GM19239 (cell line): Measurements from ENCODE around the gene BRIP1.
"Not testable (repeated sequence)": the region's sequence is repeated elsewhere in the genome, so short reads cannot be mapped to it uniquely, and the experiment has no call there.

Experiments
- DNase-seq: peaks from one replicate; pipeline ENCODE4 v3.0.0; 2011; ENCODE audit warnings: low spot score; ENCODE audit not compliant: insufficient read length
- FAIRE-seq: peaks from 2 replicates; lab custom pipeline; 2011; peaks lifted over from hg19 to GRCh38; lab: Jason Lieb, UNC

BRIP1 gene

DNA sequence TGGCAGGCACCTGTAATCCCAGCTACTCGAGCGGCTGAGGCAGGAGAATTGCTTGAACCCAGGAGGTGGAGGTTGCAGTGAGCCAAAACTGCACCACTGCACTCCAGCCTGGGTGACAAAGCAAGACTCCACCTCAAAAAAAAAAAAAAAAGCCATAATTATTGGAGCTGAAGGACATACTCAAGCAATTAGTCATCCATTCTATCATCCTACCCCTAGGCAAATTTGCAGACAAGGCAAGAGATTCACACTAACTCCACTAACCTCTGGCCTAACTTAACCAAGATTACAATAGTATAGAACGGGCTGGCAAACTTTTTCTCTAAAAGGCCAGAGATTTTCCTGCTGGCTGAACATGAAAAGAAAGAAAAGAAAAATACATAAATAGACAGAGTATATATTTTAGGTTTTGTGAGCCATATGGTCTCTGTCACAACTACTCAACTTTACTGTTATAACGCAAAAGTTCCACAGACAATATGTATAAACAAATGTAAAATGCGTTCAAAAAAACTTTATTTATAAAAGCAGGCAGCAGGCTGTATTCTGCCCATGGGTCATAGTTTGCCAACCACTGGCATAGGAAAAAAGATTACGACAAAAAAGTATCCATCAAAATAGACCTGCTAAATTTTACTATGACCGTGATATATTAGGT, 29.7 kb downstream of the BRIP1 start:
- no peak for DNase-seq
- FAIRE-seq: no peak

DNA sequence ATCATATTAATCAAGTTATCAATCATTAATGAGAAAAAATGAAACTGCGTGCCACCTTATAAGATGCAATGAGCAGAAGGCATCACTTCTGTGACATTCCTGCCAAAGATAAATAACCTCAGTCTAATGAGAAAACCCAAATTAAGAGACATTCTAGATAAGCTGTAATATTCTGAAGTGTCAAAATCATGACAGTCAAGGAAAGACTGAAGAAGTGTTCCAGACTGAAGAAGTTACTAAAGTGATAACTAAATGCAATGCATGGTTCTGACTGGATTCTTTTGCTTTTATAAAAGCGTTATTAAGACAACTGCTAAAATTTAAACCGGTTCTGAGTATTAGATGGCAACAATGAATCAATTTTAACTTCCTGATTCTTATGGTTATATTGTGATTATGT, 30.9 kb downstream of the BRIP1 start:
- no peak for FAIRE-seq
- DNase-seq: no peak

DNA sequence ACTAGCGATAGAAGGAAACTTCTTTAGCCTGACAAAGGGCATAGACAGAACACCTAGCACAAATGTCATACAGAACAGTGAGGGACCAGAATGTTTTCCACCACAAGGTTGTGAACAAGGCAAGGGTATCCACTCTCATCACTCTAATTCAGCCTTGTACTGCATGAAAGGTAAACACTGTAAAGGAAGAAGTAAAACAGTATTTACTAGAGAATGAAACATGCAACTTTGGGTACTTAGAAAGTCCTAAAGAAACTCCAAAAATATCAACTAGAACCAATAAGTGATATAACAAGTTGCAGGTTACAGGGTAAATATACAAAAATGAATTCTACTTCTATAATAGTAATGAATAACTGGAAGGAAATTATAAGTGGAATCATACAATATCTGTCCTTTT, 32.2 kb downstream of the BRIP1 start:
- no peak for FAIRE-seq
- DNase-seq: no peak

DNA sequence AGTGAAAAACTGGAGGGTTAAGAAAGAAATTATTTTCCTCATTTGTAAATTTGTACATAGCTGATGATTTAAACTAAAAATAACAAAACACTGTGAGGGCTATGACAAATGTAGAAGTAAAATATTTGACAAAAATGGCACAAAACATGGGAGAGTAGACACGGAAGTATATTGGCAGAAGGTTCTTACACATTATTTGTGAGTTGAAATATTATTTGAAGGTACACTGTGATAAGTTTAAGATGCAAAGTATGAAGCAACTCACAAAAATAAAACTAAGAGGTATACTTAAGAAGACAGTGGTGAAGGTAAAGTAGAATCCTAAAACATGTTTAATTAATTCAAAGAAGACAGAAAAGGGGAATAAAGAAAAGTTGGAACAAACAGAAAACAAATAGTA, 34.6 kb downstream of the BRIP1 start:
- DNase-seq: no peak
- no peak for FAIRE-seq

DNA sequence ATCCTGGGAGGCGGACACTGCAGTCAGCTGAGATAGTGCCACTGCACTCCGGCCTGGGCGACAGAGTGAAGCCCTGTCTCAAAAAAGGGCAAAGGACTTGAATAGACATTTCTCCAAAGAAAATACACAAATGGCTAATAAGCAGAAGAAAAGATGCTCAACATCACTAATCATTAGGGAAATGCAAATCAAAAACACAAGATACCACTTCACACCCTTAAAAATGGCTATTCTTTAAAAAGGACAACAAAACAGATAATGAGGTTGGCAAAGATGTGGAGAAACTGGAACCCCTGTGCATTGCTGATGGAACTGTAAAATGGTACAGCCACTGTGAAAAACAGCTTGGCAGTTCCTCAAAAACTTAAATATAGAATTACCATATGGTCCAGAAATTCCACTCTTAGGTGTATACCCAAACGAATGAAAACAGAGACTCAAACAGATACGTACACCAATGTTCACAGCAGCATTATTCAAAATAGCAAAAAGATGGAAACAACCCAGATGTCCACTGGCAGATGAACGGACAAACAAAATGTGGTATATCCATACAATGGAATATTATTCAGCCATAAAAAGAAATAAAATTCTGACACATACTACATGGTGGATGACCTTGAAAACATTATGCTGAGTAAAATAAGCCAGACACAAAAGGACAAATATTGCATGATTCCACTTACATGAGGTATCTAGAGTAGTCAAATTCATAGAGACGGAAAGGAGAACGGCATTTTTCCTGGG, 35.5 kb downstream of the BRIP1 start:
- DNase-seq (no peak), FAIRE-seq (no peak)

DNA sequence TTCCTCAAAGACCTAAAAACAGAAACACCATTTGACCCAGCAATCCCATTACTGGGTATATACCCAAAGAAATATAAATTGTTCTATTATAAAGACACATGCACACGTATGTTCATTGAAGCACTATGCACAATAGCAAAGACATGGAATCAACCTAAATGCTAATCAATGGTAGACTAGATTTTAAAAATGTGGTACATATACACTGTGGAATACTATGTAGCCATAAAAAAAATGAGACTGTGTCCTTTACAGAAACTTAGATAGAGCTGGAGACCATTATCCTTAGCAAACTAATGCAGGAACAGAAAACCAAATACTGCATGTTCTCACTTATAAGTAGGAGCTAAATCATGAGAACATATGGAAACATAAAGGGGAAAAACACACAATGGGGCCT, 36.5 kb downstream of the BRIP1 start:
- DNase-seq, FAIRE-seq: not testable (repeated sequence)

DNA sequence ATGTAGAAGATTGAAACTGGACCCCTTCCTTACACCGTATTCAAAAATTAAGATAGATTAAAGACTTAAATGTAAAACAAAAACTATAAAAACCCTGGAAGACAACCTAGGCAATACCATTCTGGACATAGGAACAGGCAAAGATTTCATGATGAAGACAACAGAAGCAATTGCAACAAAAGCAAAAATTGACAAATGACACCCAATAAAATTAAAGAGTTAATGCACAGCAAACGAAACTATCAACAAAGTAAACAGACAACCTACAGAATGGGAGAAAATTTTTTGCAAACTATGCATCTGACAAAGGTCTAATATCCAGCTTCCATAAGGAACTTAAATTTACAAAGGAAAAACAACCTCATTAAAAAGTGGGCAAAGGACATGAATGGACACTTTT, 37.1 kb downstream of the BRIP1 start:
- FAIRE-seq, DNase-seq: not testable (repeated sequence)

DNA sequence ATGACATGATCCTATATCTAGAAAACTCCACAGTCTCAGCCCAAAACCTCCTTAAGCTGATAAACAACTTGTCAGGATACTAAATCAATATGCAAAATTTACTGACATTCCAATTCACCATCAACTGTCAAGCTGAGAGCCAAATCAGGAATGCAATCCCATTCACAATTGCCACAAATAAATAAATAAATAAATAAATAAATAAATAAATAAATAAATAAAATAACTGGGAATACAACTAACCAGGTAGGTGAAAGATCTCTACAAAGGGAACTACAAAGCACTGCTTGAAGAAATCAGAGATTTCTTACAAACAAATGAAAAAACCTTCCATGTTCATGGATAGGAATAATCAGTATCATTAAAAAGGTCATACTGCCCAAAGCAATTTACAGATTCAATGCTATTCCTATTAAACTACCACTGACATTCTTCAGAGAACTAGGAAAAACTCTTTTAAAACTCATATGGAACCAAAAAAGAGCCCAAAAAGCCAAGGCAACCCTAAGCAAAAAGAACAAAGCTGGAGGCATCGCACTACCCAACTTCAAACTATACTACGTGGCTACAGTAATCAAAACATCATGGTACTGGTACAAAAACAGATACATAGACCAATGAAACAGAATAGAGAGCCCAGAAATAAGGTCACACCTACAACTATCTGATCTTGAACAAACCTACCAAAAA, 37.7 kb downstream of the BRIP1 start:
- DNase-seq: no peak
- FAIRE-seq: no peak

DNA sequence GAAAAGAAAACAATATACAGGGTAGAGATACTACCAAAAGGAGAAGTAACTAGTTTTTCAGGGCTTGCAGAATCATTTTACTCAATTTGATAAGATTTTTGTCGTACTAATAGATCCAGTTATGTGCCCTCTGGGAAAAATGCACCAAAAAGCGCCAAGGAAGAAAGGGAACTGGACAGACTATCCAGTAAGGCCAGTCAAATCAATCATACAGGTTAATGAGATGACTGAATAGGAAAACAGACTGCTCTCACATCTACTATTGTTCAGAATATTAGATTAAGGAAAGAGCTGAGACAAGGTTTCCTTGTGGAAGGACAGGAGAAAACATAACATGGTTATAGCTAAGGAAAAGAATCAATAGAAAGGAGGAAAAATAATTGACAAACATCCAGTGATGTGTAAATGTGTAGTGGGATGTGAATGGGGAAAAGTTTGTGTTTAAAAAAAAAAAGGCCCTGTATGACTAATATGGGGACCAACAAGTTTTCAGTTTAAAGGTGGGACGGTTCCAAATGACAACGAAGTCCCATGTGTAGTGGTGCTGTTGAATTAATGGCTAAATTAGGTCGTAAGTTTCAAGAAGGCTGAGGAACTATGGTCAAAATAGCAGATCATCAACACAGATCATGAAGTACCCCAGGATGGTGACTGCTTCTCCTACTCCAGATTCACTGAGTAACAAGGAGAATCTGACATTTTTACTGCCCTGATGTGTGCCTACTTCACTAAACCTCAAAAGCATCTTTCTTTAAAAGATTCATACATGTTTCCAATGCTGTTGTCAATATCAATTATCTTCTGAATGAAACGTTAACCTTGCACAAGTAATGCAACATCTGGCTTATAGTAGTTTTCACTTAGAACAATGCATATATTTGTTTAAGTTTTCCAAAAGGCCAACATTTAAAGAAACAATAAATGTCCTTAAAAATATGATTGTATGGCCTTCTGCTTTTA, 40.7 kb downstream of the BRIP1 start:
- DNase-seq (no peak), FAIRE-seq (peak; percentile 51)

DNA sequence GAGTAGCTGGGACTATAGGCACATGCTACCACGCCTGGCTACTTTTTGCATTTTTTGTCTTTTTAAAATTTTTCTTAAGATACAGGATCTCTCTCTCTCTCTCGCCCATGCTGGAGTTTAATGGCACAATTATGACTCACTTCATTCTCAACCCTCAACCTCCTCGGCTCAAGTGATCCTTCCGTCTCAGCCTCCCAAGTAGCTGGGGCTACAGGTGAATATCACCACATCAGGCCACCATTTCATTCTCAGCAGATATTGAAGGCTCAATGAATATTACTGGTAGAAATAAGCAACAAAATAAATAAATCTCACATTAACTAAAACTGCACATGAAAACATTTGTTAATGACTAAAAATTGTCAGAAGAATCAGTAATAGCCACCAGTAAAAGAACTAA, 41.7 kb downstream of the BRIP1 start:
- no peak for DNase-seq
- no peak for FAIRE-seq

DNA sequence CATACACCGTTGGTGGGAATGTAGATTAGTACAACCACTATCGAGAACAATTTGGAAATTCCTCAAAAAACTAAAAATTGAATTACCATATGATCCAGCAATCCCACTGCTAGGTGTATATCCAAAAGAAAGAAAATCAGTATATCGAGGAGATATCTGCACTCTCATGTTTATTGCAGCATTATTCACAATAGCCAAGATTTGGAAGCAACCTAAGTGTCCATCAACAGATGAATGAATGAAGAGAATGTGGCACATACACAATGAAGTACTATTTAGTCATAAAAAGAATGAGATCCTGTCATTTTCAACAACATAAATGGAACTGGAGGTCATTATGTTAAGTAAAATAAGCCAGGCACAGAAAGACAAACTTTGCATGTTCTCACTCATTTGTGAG, 44.1 kb downstream of the BRIP1 start:
- not testable (repeated sequence) for FAIRE-seq, DNase-seq

DNA sequence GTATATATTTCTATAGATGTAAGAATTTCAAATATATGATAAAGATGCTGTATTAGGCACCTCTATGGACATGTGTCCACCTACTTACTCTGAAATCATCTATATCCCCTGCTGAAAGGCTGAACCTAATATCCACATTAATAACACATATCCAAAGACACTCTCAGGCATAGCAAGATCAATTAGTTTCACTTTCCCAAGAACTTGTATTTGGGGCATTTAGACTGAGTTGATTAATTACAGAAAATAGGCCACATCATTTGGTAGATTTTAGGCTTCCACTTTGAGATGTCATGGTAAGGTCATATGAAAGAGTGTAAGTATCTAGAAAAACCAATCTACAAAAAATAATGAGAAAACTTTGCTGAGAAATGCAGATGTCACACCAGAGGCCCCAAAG, 45.1 kb downstream of the BRIP1 start:
- FAIRE-seq: no peak

DNA sequence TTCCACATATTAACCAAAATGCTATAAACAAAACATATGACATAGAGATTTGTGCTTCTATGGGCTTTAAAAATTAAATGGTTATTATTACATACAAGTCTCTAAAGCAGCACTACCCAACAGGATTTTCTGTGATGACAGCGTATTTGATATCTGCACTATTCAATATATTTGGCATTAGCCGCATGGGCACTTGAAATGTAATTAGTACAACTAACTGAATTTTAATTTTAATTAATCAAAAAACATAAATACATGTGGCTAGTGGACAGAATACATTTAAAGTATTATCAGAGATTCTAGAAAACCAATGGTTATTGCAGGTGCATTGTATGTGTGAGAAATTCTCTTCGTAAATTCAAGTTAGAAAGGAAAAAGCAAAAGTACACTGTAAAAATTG, 45.9 kb downstream of the BRIP1 start:
- FAIRE-seq: no peak
- DNase-seq: no peak

More for the DNA sequence above, 45.1 kb downstream of the BRIP1 start:
- no peak for DNase-seq

DNA sequence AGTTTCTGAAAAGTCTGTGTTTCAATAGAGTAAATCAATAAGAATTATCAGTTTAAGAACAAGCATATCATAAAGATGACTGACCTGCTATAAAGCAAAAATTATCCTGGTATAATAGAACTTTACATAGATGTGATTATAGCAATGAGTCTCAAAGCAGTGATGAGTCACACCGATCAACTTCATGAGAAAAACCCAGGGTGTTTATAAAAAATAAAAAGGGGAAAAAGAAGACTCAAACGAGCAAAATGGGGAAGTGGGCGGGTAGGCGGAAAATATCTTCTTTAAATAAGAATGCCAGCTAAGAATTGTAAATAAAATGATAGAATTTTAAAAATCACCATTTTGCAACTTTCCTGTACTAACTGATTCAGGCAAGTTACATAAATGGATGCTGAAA, 46.8 kb downstream of the BRIP1 start:
- FAIRE-seq: no peak
- DNase-seq: no peak

DNA sequence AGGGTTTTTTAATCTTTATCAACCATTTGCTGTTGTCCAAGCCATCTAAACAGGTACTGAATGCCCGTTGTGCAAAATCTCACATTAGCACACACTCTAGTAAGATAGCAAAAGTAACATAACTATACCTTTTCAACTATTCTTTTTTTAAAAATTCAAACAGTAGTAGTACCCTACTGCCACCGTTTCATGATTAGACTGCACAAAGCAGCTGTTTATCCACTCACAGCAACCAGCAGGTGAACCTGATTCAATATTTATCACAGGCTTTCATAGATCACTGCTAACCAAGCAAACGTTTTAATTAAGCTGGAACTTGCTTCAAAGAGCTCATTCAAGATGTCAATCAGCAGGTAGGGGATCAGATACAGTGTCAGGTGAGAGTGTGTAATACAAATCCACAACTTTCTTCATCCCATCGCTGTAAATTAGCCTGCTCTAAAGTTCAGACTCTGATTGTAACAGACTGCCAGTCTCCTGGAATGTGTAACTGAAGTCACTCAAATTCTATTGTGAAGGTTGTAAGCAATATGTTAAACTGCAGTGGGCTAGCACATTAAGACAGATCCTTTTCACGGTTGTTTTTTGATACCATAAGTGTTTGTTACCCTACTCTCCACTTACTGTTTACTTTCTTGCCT, 47.3 kb downstream of the BRIP1 start:
- DNase-seq (no peak), FAIRE-seq (no peak)

DNA sequence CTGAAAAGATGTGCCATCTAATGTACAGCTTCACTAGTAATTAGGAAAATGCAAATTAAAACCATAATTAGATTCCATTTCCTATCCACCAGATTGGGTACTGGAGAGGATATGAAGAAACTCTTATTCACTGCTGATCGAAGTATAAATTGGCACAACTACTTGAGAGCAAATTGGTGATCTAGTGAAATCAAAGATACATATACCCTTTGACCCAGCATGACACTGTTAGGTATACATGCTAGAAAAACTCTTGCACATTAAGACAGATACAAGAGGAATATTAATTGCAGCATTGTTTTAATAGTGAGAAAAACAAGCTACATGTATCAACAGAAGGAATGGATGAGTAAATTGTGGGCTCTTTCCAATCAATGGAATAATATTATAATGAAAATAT, 48.8 kb downstream of the BRIP1 start:
- no peak for DNase-seq
- no peak for FAIRE-seq

DNA sequence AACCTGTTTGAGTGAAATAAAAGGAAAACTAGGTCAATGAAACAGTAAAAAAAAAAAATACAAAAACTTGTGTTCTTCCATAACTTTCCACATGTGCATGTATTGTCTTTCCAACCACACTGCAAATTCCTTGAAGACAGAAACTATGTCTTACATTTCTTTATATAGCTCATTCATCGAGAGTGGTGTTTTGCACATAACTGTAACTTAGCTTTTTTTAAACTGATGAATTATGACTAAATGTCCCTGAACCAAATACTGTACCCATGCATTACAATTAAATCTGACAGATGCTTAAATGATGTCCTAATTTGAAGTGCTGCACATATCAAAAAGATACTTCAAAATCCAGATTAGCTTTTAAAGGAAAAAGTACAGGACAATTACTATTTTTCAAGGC, 50.1 kb downstream of the BRIP1 start:
- FAIRE-seq (peak; percentile 18), DNase-seq (no peak)

DNA sequence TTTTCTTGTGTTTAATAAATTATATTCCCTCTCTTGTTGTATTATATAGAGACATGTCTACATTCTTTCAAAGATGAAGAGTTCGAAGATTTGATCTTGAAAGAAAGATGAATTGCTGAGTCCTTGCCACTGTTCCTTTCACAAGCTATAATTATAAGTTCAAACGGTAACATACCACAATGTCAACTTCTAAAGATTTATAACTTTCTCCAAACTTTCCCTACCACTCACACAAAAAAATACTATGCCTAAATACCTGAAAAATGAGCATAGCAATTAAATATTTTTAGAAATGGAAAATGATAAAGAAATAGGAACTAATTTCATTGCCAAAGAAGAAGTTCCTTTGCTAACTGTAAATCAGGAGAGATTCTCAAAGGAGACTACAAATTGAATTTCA, 50.6 kb downstream of the BRIP1 start:
- no peak for FAIRE-seq
- DNase-seq: no peak

DNA sequence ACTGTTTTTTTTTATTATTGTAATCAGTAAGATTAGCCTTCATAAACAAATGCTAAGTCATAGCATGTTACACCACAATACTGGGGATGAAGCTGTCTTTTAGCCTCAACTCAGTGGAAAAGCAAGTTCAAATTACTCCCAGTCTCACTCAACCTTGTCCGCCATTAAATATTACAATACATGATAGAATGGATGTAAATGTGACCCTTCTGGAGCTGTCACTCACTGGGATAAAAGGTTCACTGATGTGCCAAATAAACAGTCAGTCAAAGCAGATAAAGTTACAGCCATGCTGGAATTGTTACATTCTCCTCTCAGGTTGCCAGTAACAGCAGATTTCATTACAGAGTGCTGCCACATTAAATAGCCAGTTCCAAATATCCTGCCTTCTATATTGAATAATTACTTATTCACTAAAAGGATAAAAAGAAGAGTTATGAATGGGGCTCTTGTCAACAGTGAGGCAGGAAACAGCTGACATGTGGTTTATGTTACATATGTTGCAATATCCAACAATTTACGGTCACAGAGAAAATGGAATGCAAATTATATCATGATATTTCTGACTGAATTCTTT, 53.4 kb downstream of the BRIP1 start:
- DNase-seq (no peak), FAIRE-seq (no peak)
